MG63 (cell line): ENCODE data around the gene TMEM53. TPM values are rescaled to one million over a fixed set of nuclear protein-coding genes. Genes with fewer than 3 reads are reported as not detected.

Experiments
- DNase-seq: peaks from one replicate; pipeline ENCODE4 v3.0.0-alpha.2; 2020
- H3K27me3 ChIP-seq: fragments of 250-450 bp; sonication (Bioruptor Pico); 2 replicates; pipeline ENCODE4 v1.5.1; 2020; ENCODE audit warnings: mild to moderate bottlenecking, moderate library complexity
- H3K36me3 ChIP-seq: fragments of 250-450 bp; sonication (Bioruptor Pico); 2 replicates; pipeline ENCODE4 v1.5.1; 2020; ENCODE audit warnings: mild to moderate bottlenecking, moderate library complexity
- H3K4me3 ChIP-seq: fragments of 250-450 bp; sonication (Bioruptor Pico); 2 replicates; pipeline ENCODE4 v1.5.1; 2020; ENCODE audit warnings: mild to moderate bottlenecking, moderate library complexity
- H3K9me3 ChIP-seq: fragments of 250-450 bp; sonication (Bioruptor Pico); 2 replicates; pipeline ENCODE4 v1.5.1; 2020; ENCODE audit warnings: mild to moderate bottlenecking, moderate library complexity
- total RNA-seq: library from RNA; depleted of rRNA; stranded (reverse); fragments of >200 nt; shearing (Covaris generic); gene quantifications from 2 replicates; pipeline ENCODE4 v1.2.3, GENCODE V29; 2014; ENCODE audit warnings: low replicate concordance

TMEM53 gene
- total RNA-seq, 1 experiment from 2014 or later = 1.5 TPM

DNA sequence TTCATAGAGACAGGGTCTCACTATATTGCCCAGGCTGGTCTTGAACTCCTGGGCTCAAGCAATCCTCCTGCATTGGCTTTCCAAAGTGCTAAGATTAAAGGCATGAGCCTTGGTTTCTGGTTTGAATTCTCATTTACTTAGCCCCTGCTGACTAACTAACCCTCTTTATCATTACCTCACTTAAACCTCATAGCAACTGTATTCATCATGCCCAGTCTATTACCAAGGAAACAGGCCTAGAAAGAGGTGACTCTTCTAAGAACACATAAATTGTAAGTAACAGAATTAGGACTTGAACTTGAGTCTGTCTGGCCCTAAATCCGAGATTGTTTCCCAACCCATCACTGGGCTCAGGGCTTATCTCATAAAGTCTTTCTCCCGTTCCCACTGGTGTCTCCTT lies 44.2 kb downstream of the TMEM53 start:
- DNase-seq = no peak

DNA sequence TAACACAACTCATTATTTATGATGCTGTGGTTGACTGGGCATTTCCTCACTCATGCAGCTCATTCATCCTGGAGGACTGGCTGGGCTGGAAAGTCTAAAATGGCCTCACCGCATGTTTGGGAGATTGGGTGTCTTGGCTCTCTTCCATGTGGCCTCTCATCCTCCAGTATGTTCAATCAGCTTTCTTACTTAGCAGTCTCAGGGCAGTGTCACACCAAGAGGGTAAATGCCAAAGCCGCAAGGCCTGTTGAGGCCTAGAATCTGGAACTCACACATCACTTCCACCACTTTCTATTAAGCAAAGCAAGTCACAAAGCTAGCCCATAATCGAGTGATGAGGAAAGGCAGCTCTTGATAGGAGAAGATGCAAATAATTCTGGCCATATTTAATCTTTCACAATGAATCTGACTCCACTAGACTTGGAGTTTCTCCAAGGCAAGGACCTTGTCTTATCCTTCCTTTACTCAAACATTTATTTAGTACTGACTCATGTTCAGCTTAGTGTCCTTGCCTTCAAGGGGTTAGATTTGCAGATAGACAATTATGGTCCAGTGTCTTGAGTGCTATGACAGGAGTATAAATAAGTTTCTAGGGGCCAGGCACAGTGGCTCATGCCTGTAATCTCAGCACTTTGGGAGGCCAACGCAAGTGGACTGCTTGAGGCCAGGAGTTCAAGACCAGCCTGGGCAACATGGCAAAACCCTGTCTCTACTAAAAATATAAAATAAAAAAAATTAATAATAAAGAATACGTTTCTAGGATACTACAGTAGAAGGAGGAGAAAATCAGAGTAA lies 45.1 kb downstream of the TMEM53 start:
- H3K9me3 ChIP-seq = no peaks in the 10 kb centered on the region
- H3K27me3 ChIP-seq = no peaks in the 10 kb centered on the region
- DNase-seq = peak; percentile 61
- H3K36me3 ChIP-seq = peaks cover 18% of the 10 kb centered on the region
- H3K4me3 ChIP-seq = no peak overlapping the region

More for the DNA sequence above, 44.2 kb downstream of the TMEM53 start:
- Histone ChIP-seq H3K9me3 (no peaks in the 10 kb centered on the region), H3K36me3 (peaks cover 26% of the 10 kb centered on the region), H3K27me3 (no peaks in the 10 kb centered on the region), H3K4me3 (no peak overlapping the region)

DNA sequence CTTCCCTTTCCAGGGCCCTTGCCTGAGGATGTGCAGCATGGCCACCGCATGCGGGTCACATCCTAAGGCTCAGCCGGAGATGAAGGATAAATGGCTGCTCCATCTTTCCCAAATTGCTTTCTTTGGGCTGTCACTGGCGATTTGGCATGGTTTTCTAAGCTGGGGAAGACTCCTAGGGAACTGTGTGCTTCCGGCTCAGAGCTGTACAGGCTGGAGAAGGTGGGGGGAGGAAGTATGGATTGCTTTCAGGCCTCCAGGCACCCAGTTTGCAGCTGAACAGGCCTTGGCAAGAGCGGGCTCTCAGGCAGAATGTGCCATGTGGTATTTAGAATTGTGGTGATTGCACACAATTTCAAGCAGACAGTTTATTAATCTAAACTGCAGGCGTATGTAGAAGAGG lies 48.9 kb downstream of the TMEM53 start:
- Histone ChIP-seq H3K4me3 (no peak overlapping the region), H3K27me3 (no peaks in the 10 kb centered on the region), H3K9me3 (no peaks in the 10 kb centered on the region), H3K36me3 (no peaks in the 10 kb centered on the region)
- DNase-seq = no peak

DNA sequence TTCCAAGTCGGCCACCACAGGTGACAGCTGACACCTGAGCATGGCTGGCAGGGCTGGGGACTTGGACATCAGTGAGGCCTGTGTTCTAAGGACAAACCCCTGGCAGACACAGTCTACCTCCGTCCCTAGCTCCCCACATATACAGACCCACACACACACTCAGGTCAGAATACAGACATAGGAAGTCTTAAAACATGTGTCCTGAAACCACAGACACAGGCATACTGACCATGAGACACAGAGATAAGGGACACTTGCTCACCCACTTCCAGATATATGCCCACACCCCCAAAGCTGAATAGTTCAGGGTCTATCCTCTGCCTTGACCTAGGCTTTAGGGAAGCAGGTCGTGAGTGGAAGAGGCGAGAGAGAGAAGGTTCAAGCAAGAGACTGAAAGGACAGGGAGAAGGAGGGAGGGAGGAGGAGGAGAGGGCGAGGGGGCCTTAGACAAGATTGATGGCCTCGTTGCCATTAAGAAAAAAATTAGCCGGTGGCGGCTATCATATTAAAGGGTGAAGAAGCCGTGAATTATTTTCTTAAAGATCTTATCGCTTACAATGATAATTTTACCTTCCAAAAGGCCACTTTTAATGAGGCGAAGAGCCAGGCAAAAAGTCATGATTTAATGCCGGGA lies 49.9 kb downstream of the TMEM53 start:
- no peak for DNase-seq
- H3K27me3 ChIP-seq = no peaks in the 10 kb centered on the region
- H3K36me3 ChIP-seq = no peaks in the 10 kb centered on the region
- no peak overlapping the region for H3K4me3 ChIP-seq
- no peaks in the 10 kb centered on the region for H3K9me3 ChIP-seq

- H3K27me3 ChIP-seq = no peaks in the 10 kb centered on the region
- H3K36me3 ChIP-seq = no peaks in the 10 kb centered on the region
- no peak for DNase-seq
Observed at GRCh38 chr1:44621841-44622286, 52.4 kb downstream of the TMEM53 start.

DNA sequence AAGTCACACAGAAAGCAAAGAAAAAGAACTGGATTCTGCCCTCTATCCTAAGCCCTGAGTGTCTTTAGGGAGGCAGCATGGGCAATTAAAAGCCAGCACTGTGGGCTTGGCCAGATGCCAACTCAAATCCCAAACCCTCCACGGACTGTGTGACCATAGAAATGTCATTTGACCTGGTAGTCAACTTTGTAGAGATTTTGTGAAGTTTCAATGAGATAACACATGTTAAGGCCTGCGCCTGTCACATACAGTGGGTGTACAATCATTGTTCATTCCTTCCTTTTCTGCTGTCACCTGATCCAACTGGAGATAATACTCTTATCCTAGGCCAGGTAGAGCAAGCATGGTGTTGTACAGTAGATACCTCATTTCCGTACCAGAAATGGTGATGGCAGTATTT lies 54.2 kb downstream of the TMEM53 start:
- Histone ChIP-seq H3K36me3 (no peaks in the 10 kb centered on the region), H3K9me3 (no peaks in the 10 kb centered on the region), H3K27me3 (no peaks in the 10 kb centered on the region), H3K4me3 (no peak overlapping the region)
- no peak for DNase-seq

More at GRCh38 chr1:44621841-44622286, 52.4 kb downstream of the TMEM53 start:
- no peaks in the 10 kb centered on the region for H3K9me3 ChIP-seq
- H3K4me3 ChIP-seq = no peak overlapping the region

DNA sequence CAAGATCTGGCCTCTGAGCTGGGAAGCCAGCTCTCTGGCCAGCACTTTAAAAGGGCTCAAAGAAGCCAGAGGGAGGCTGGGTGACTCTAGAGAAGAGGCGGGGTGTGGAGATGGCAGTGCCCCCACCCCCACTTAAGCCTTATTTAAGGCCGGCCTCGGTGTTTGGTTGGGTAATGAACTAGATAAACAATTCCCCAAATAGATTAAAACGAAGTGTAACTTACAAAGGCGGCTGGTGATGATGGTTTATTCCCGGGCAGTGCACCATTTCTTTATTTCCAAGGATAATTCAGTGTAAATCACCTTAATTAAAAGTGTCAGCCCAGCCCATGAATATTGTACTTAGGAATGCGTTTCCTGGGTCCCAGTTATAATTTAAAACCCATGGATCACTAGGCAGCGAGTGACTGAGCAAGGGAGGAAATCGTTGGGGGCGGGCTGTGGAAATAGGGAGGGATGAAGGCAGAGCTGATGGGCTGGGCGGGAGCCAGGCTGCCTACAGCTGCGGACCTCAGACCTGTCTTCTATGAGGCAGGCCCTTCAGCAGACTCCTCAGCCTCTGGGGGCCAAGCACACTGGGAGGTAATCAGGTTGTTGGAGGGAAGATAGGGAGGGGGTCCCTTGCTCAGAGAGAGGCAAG lies 54.9 kb downstream of the TMEM53 start:
- H3K36me3 ChIP-seq = no peaks in the 10 kb centered on the region
- DNase-seq = peak; percentile 15
- H3K4me3 ChIP-seq = no peak overlapping the region
- H3K27me3 ChIP-seq = no peaks in the 10 kb centered on the region
- no peaks in the 10 kb centered on the region for H3K9me3 ChIP-seq

GRCh38 chr1:44617703-44618029 lies 56.6 kb downstream of the TMEM53 start:
- H3K4me3 ChIP-seq = no peak overlapping the region
- no peaks in the 10 kb centered on the region for H3K36me3 ChIP-seq
- no peak for DNase-seq
- H3K9me3 ChIP-seq = no peaks in the 10 kb centered on the region
- H3K27me3 ChIP-seq = no peaks in the 10 kb centered on the region

DNA sequence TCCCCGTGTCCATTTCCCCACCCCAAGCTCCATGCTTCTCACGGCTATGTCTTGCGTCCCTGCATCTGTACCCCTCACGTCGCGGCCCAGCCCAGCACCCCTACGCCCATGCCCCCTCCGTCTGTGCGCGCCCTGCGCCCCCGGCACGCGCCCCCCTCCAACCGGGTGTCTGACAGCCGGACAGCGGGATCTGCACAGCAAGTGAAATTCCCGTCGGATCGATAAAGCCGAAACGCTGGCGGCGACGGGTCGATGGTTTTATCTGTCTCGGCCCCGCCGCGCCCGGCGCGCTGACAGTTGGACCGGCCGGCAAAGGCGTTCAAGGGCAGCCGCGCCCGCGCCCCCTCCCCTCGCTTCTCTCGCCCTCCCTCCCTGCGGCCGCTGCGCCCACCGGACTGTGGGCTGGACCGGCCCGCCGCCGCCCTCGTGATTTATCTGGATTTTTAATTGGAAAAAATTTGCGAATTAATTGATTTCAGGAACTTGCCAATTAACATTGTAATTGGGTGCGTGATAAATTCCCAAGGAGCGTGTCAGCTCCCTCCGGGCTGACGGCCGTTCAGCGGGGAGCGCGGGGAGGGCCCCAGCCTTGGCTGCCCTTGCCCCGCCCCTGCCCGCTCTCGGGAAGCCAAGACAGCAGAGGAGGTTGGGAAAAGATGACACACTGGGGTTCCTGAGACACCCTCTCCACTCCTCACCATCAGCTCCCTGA lies 57.1 kb downstream of the TMEM53 start:
- peak; percentile 42 for DNase-seq
- Histone ChIP-seq H3K36me3 (no peaks in the 10 kb centered on the region), H3K27me3 (no peaks in the 10 kb centered on the region), H3K9me3 (no peaks in the 10 kb centered on the region), H3K4me3 (no peak overlapping the region)

DNA sequence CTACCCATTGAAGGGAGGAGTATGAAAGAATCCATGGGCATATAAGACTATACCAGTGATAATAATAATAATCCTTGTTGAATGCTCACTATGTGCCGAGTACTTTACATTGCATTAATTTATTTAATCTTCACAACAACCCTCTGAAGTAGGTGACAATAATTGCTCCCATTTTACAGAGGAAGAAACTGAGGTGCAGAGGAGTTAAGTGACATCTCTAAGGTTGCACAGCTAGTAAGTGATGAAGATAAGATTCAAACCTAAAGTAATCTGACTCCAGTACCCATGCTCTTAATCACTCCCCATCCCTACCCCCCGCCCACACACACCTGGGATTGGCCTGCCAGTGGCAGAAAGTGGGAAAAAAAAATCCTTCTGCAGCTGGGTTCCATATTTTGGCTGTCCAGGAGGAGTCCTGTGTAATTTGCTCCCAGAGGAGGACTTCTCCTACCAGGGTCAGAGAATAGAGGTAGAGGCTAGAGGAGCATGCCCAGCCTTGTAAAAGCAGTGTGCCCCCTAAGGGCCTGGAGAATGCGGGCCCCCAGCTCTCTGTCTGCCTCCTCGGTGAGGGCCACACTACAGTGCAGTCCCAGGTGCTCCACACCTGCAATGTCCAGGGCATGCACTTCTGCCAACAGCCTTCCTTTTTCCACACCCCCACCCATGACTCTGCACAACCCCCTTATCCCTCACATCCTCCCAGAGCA lies 57.8 kb downstream of the TMEM53 start:
- DNase-seq = no peak
- Histone ChIP-seq H3K4me3 (no peak overlapping the region), H3K36me3 (no peaks in the 10 kb centered on the region), H3K27me3 (no peaks in the 10 kb centered on the region), H3K9me3 (no peaks in the 10 kb centered on the region)

- Histone ChIP-seq H3K27me3 (no peaks in the 10 kb centered on the region), H3K4me3 (no peak overlapping the region), H3K9me3 (no peaks in the 10 kb centered on the region), H3K36me3 (no peaks in the 10 kb centered on the region)
- no peak for DNase-seq
Observed at GRCh38 chr1:44613941-44614340, 60.3 kb downstream of the TMEM53 start.

GRCh38 chr1:44611866-44612265 lies 62.4 kb downstream of the TMEM53 start:
- H3K9me3 ChIP-seq = no peaks in the 10 kb centered on the region
- H3K4me3 ChIP-seq = no peak overlapping the region
- no peak for DNase-seq
- no peaks in the 10 kb centered on the region for H3K36me3 ChIP-seq
- no peaks in the 10 kb centered on the region for H3K27me3 ChIP-seq

DNA sequence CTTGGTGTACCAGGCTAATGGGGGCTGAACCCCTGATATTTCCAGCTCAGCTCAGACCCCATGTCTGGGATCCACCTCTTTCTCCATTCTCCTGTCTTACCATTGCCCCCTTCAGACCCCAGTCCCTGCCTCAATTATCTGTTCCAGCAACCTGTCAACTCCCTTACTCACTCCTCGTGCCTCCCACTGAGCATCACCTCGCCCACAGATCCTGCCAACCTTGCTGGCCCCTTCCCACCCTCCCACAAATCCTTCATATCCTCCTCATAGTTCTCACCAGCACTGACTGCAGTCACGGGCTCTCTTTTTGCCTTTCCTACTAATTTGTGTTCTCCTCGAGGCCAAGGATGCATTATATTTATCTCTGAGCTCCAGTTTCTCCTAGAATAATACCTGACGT lies 62.9 kb downstream of the TMEM53 start:
- no peaks in the 10 kb centered on the region for H3K27me3 ChIP-seq
- no peaks in the 10 kb centered on the region for H3K9me3 ChIP-seq
- H3K36me3 ChIP-seq = no peaks in the 10 kb centered on the region
- H3K4me3 ChIP-seq = no peak overlapping the region
- DNase-seq = no peak

GRCh38 chr1:44610527-44611148 lies 63.6 kb downstream of the TMEM53 start:
- Histone ChIP-seq H3K36me3 (no peaks in the 10 kb centered on the region), H3K9me3 (no peaks in the 10 kb centered on the region), H3K27me3 (no peaks in the 10 kb centered on the region), H3K4me3 (no peak overlapping the region)
- no peak for DNase-seq

GRCh38 chr1:44609768-44610526 lies 64.3 kb downstream of the TMEM53 start:
- Histone ChIP-seq H3K27me3 (no peaks in the 10 kb centered on the region), H3K4me3 (no peak overlapping the region), H3K9me3 (no peaks in the 10 kb centered on the region), H3K36me3 (no peaks in the 10 kb centered on the region)
- no peak for DNase-seq

DNA sequence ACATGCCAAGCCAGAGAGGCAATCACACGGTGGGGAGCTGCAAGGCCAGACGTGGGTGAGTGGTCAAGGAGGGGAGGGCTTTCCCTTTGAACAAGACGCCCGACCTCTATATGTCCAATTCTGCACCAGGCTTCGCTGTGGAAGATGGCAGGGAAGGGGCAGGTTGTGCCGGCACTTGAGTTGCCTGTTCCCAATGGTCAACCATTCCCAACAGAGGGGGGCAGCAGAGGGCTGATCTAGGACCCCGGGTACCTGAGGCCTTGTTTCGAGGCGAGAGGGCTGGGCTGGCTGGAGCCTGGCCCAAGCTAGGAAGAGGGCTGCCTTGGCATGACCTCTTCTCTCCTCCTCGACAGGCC lies 64.9 kb downstream of the TMEM53 start:
- H3K9me3 ChIP-seq = no peaks in the 10 kb centered on the region
- H3K4me3 ChIP-seq = no peak overlapping the region
- DNase-seq = no peak
- H3K27me3 ChIP-seq = no peaks in the 10 kb centered on the region
- H3K36me3 ChIP-seq = no peaks in the 10 kb centered on the region
